AG04450 (cell line): ENCODE results near the gene RPA1. TPM values are rescaled to one million over a fixed set of nuclear protein-coding genes. Genes with fewer than 3 reads are reported as not detected.

Source experiments
- CTCF ChIA-PET: fragments of 300-600, 350-600 bp; formaldehyde crosslinking; extraction: SDS; loops from one replicate; lab custom pipeline; 2022; ENCODE audit warnings: antibody characterized with exemption, inconsistent platforms; lab: Charles Lee
- POLR2A ChIA-PET: fragments of 350-600 bp; formaldehyde crosslinking; extraction: SDS; loops from one replicate; lab custom pipeline; 2021; ENCODE audit warnings: antibody characterized with exemption, inconsistent platforms; lab: Yijun Ruan, JAX
- DNase-seq: peaks from one replicate; pipeline ENCODE4 v3.0.0-alpha.2; 2011; ENCODE audit warnings: low read depth, low spot score
- H3K27ac ChIP-seq: one replicate; pipeline ENCODE4 v1.5.1; 2012; ENCODE audit warnings: low read depth, low read length, control low read depth
- H3K27me3 ChIP-seq: one replicate; pipeline ENCODE4 v1.6.0; 2012; ENCODE audit warnings: low read length; ENCODE audit not compliant: control insufficient read depth, insufficient read depth
- H3K4me3 ChIP-seq: 2 replicates; pipeline ENCODE4 v1.5.1; 2011; ENCODE audit warnings: mild to moderate bottlenecking, low read depth, low read length, control low read depth
- H3K9me3 ChIP-seq: 2 replicates; pipeline ENCODE4 v1.5.1; 2012; ENCODE audit warnings: low read length; ENCODE audit not compliant: control insufficient read depth, insufficient read depth
- polyA plus RNA-seq: library from polyadenylated mRNA; depleted of rRNA; stranded (reverse); fragments of >200 nt; gene quantifications from 2 replicates; pipeline ENCODE4 v1.2.3, GENCODE V29; 2011
- TF ChIP-seq, protein P1 (sequence below): IDR thresholded peaks from 2 replicates; pipeline ENCODE4 v1.5.1; 2011; ENCODE audit warnings: low read depth, low read length, control low read depth, inconsistent platforms

RPA1 gene
- polyA plus RNA-seq, 1 experiment: 56.4 TPM

DNA sequence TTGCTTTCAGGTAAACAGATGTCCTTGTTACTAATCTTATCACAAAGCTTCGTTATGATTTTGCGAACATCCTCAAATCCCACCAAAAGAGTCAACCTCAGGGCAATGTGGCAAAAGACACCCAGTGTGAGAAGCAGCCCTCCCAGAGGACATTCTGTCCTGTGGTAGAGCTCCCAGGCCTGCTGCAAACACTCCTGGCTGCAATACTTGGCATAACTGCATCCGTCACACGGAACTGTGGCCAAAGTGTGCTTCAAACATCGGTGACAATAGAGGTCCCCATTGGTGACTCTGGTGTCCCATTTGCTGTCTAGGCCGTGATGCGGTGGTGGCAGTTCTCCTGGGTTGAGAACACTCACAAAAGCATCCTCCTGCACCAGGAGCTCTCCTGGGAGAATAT is 29.6 kb upstream of the RPA1 start:
- CTCF ChIA-PET: no interaction called here
- TF ChIP-seq, protein P1, sequence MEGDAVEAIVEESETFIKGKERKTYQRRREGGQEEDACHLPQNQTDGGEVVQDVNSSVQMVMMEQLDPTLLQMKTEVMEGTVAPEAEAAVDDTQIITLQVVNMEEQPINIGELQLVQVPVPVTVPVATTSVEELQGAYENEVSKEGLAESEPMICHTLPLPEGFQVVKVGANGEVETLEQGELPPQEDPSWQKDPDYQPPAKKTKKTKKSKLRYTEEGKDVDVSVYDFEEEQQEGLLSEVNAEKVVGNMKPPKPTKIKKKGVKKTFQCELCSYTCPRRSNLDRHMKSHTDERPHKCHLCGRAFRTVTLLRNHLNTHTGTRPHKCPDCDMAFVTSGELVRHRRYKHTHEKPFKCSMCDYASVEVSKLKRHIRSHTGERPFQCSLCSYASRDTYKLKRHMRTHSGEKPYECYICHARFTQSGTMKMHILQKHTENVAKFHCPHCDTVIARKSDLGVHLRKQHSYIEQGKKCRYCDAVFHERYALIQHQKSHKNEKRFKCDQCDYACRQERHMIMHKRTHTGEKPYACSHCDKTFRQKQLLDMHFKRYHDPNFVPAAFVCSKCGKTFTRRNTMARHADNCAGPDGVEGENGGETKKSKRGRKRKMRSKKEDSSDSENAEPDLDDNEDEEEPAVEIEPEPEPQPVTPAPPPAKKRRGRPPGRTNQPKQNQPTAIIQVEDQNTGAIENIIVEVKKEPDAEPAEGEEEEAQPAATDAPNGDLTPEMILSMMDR: no peak
- POLR2A ChIA-PET: no interaction called here

DNA sequence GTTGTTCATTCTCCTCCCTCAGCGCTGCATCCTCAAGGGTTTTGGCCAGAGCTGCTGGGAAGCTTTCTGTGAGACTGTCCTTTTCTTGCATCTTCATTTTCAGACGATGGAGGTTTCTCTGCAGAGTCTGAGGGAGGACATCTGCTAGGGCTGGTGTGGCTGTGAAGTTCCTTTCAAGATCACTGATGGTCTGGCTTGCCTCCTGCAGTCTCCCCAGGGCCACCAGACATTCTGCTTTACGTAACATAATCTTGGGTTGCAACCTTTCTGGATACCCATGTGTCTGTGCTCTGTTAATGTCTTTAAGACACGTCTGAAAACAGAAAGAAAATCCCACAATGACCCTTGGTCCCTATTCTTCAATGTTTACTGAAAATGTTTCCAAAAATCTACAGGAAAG is 29.1 kb upstream of the RPA1 start:
- TF ChIP-seq, protein P1: no peak
- DNase-seq: no peak
- no peak overlapping the region for H3K27ac ChIP-seq
- no peak overlapping the region for H3K4me3 ChIP-seq
- POLR2A ChIA-PET: no interaction called here
- no peaks in the 10 kb centered on the region for H3K9me3 ChIP-seq
- H3K27me3 ChIP-seq: no peaks in the 10 kb centered on the region
- CTCF ChIA-PET: no interaction called here

More for the DNA sequence above, 29.6 kb upstream of the RPA1 start:
- DNase-seq: no peak
- Histone ChIP-seq H3K27ac (no peak overlapping the region), H3K9me3 (no peaks in the 10 kb centered on the region), H3K27me3 (no peaks in the 10 kb centered on the region), H3K4me3 (no peak overlapping the region)

DNA sequence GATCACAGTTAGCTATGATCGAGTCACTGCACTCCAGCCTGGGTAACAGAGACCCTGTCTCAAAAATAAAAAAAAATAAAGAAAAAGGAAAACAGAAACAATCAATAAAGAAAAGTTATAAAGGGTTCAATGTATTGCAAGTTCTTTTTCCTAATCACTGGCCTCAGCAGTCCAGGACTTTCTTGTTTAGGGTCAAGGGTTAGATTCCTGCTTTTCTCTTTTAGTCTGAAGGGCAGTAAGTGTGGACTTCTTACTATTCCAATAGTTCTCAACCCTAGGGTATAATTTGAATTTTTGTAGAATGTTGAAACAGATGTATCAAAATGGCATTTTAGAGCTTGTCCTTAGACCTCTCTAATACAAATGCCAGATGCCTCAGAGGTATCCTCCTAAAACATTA is 27.4 kb upstream of the RPA1 start:
- Histone ChIP-seq H3K27ac (no peak overlapping the region), H3K9me3 (no peaks in the 10 kb centered on the region), H3K27me3 (no peaks in the 10 kb centered on the region), H3K4me3 (no peak overlapping the region)
- no peak for DNase-seq
- POLR2A ChIA-PET: no interaction called here
- CTCF ChIA-PET: no interaction called here
- TF ChIP-seq, protein P1: no peak

DNA sequence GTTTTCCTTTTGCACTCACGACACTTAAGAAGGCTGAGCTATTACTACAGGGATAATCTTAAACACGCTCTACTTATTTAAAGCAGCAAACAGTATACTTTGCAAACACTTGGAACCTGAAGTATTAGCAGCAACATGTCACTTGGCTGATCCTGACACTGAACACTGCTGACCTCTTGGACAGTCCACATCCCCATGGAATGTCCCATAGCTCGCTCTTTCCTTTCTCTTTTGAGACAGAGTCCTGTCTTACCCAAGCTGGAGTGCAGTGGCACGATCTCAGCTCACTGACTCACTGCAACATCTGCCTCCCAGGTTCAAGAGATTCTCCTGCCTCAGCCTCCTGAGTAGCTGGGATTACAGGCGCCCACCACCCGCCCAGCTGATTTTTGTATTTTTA is 26.5 kb upstream of the RPA1 start:
- Histone ChIP-seq H3K9me3 (no peaks in the 10 kb centered on the region), H3K27me3 (no peaks in the 10 kb centered on the region), H3K4me3 (no peak overlapping the region), H3K27ac (no peak overlapping the region)
- no peak for DNase-seq
- CTCF ChIA-PET: no interaction called here
- POLR2A ChIA-PET: interaction anchor here (0.8 kb wide), 1 partner anchor 87 kb away, joined by 3 read pairs; no protein-coding TSS in a partner anchor
- TF ChIP-seq, protein P1: no peak

DNA sequence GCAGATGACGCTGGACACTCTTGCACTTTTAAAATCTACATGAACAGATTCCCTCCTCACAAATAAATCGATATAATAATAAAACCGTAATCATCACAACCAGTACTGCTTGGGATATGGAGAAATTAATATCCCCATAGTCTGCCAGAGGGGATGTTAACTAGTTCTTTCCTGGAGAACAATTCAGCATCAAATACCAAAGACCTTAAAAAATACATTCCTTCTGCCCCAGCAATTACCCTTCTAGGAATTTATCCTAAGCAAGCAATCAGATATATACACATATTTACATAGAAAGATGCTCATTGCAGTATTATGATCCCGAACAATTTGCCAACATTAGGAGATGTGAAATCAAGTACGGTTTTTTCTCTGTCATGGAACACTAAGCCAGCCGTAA is 21.9 kb upstream of the RPA1 start:
- ChIA-PET CTCF (no interaction called here), POLR2A (no interaction called here)
- DNase-seq: no peak
- no peak overlapping the region for H3K27ac ChIP-seq
- no peak overlapping the region for H3K4me3 ChIP-seq
- no peaks in the 10 kb centered on the region for H3K27me3 ChIP-seq
- TF ChIP-seq, protein P1: no peak
- H3K9me3 ChIP-seq: no peaks in the 10 kb centered on the region
